WERI-Rb-1 (cell line): ENCODE measurements around the gene GBX1.

Experiments
- DNase-seq: peaks from one replicate; pipeline ENCODE4 v3.0.0-alpha.2; 2020
- H3K27ac ChIP-seq: fragments of 250-450 bp; sonication (Bioruptor Pico); 2 replicates; pipeline ENCODE4 v1.5.1; 2020; ENCODE audit warnings: mild to moderate bottlenecking, moderate library complexity
- H3K27me3 ChIP-seq: fragments of 250-450 bp; sonication (Bioruptor Pico); 2 replicates; pipeline ENCODE4 v1.5.1; 2021; ENCODE audit warnings: mild to moderate bottlenecking, low read depth, moderate library complexity; ENCODE audit not compliant: insufficient read depth, severe bottlenecking
- H3K36me3 ChIP-seq: fragments of 250-450 bp; sonication (Bioruptor Pico); 2 replicates; pipeline ENCODE4 v1.5.1; 2020; ENCODE audit warnings: mild to moderate bottlenecking, moderate library complexity
- H3K4me3 ChIP-seq: 2 replicates; pipeline ENCODE4 v1.5.1; 2011; ENCODE audit warnings: low read depth, mild to moderate bottlenecking, control low read depth, low read length
- H3K9me3 ChIP-seq: fragments of 250-450 bp; sonication (Bioruptor Pico); 2 replicates; pipeline ENCODE4 v1.5.1; 2021; ENCODE audit warnings: mild to moderate bottlenecking, moderate library complexity; ENCODE audit not compliant: severe bottlenecking
- TF ChIP-seq, protein P1 (sequence below): IDR thresholded peaks from 2 replicates; pipeline ENCODE4 v1.5.1; 2011; ENCODE audit warnings: low read depth, mild to moderate bottlenecking, control low read depth, inconsistent platforms, low read length

The GBX1 gene

DNA sequence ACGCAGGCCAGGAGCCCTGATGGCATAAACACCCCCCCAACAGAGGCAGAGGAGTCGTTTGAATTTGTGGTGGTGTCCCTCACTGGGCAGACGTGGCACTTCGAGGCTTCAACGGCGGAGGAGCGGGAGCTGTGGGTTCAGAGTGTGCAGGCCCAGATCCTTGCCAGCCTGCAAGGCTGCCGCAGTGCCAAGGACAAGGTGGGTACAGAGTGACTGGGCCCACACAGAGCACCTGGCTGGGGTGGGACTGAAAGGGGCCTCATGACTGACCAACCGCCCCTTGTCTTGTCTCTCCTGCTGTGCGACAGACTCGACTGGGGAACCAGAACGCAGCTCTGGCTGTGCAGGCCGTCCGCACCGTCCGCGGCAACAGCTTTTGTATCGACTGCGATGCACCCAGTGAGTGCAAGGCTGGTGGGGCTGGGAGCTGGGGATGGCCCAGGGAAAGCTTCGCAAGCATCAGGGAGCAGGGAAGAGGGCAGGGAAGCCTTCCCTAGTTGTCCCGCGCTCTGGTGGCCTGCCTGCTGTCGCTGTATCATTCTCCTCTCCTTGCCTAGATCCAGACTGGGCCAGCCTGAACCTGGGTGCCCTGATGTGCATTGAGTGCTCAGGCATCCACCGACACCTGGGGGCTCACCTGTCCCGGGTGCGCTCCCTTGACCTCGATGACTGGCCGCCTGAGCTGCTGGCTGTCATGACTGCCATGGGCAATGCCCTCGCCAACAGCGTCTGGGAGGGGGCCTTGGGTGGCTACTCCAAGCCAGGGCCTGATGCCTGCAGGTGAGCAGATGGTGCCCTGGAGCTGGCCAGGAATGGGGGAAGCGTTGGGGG lies 25.4 kb downstream of the GBX1 start:
- TF ChIP-seq, protein P1, sequence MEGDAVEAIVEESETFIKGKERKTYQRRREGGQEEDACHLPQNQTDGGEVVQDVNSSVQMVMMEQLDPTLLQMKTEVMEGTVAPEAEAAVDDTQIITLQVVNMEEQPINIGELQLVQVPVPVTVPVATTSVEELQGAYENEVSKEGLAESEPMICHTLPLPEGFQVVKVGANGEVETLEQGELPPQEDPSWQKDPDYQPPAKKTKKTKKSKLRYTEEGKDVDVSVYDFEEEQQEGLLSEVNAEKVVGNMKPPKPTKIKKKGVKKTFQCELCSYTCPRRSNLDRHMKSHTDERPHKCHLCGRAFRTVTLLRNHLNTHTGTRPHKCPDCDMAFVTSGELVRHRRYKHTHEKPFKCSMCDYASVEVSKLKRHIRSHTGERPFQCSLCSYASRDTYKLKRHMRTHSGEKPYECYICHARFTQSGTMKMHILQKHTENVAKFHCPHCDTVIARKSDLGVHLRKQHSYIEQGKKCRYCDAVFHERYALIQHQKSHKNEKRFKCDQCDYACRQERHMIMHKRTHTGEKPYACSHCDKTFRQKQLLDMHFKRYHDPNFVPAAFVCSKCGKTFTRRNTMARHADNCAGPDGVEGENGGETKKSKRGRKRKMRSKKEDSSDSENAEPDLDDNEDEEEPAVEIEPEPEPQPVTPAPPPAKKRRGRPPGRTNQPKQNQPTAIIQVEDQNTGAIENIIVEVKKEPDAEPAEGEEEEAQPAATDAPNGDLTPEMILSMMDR = no peak

DNA sequence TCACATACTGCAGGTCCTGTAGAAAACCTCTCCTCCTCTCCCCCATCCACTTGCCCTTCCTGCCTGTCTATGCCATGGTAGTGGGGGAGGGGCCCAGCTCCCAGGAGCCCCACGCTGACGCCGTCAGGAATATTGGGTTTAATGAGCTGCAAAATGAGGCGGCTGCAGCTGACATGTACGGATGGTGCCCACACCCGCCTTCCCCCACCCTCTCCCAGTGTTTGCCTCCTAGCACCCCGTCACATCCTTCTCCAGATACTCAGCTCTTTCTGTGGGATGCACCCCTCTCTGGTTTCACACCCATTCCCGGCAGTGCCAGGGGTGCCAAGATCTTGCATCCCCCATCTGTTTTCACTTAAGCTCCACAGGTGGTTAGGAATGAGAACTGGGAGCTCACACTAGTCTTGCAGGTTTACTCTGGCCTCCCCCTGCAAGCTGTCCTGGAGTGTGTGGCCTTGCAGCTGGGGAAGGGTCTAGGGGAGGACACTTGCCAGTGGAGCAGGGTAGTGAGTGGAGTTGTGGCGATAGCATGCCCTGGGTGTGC lies 26.1 kb downstream of the GBX1 start:
- Histone ChIP-seq H3K27ac (no peak overlapping the region), H3K27me3 (no peaks in the 10 kb centered on the region), H3K4me3 (no peak overlapping the region), H3K36me3 (peaks cover 51% of the 10 kb centered on the region), H3K9me3 (no peaks in the 10 kb centered on the region)
- TF ChIP-seq, protein P1 = no peak
- no peak for DNase-seq

More for the DNA sequence above, 25.4 kb downstream of the GBX1 start:
- Histone ChIP-seq H3K27me3 (no peaks in the 10 kb centered on the region), H3K36me3 (peaks cover 49% of the 10 kb centered on the region), H3K27ac (no peak overlapping the region), H3K4me3 (no peak overlapping the region), H3K9me3 (no peaks in the 10 kb centered on the region)
- no peak for DNase-seq

DNA sequence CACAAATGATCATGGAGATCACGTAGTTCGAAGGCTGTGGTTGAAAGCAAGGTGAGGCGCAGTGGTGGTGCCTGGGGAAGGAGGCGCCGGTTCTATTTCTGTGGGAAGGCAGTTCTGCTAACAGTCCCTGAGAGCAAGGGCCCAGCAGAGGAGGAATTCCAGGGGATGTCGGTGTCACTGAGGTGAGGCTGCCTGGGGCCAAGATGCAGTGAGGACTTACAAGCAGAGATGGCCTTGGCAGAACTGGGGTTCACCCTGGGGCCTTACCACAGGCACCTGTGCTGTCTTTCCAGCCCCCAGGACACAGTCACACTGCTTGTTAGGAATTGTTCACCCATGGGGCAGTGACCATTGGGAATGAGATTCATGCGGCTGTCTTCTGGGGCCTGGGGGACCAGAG lies 26.7 kb downstream of the GBX1 start:
- Histone ChIP-seq H3K36me3 (peaks cover 55% of the 10 kb centered on the region), H3K27ac (no peak overlapping the region), H3K9me3 (no peaks in the 10 kb centered on the region), H3K27me3 (no peaks in the 10 kb centered on the region), H3K4me3 (no peak overlapping the region)
- DNase-seq = no peak
- TF ChIP-seq, protein P1 = no peak

DNA sequence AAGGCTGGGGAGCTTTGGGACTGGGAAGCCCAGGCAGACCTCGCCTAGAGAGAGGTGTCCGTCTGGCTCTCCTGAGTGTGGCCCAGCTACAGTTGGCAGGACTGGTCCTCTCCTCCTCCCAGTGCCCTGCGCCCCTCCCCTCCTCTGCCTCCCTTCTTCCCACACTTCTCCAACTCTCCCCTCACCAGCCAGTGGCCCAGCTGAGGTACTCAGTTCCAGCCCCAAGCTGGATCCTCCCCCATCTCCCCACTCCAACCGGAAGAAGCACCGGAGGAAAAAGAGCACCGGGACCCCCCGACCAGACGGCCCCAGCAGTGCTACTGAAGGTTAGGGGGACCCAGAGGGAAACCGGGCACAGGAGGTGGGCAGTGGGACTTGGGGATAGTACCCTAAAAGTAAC lies 27.7 kb downstream of the GBX1 start:
- H3K36me3 ChIP-seq = peaks cover 61% of the 10 kb centered on the region
- TF ChIP-seq, protein P1 = no peak
- no peaks in the 10 kb centered on the region for H3K27me3 ChIP-seq
- H3K9me3 ChIP-seq = no peaks in the 10 kb centered on the region
- no peak overlapping the region for H3K27ac ChIP-seq
- H3K4me3 ChIP-seq = no peak overlapping the region
- DNase-seq = peak; percentile 3

DNA sequence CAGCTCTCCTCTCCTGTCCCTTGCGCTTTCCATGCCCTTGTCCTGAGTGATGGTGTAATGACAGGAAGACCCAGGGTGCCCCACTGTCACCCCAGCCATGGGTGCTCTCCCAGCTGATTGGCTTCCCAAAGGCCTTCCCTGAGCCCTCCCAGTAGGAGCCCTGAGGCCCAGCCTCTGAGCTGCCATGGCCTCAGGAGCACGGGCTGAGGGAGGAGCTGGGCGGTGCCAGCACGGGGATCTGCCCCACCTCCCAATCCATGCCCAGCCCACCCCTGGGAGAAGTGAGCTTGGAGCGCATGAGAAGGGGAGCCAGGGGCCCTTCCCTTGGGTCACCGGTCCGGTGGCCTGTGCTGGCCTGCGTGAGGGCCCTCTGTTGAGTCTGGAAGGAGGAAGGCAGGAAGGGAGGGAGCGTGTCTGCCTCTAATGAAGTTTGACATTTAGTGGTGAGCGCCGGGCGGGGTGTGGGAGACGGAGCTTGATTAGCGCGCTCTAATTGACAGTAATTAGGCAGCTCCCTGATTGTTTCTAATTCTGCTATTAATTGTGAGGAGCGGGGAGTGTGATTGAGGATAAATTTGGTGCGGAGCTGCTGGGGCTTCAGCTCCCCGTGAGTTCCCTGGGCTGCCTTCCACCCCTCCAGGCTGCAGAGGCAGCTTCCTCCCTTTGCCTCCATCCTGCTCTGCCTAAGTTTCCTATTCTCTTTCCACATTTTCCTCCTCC lies 28.3 kb downstream of the GBX1 start:
- Histone ChIP-seq H3K4me3 (no peak overlapping the region), H3K27ac (no peak overlapping the region), H3K9me3 (no peaks in the 10 kb centered on the region), H3K36me3 (peaks cover 64% of the 10 kb centered on the region), H3K27me3 (no peaks in the 10 kb centered on the region)
- TF ChIP-seq, protein P1 = no peak
- peak; percentile 14 for DNase-seq
